Spinal cord (tissue), 10 donors: Measurements from ENCODE around the gene TMCO4. TPM values are rescaled to one million over a fixed set of nuclear protein-coding genes. Genes with fewer than 3 reads are reported as not detected.
"Not testable (repeated sequence)": the region's sequence is repeated elsewhere in the genome, so short reads cannot be mapped to it uniquely, and the experiment has no call there.

ENCODE experiments used
- DNase-seq, 6 donors: peaks; one replicate each; pipeline versions ENCODE4 v3.0.0 to v3.0.0-alpha.2; 2013 to 2015; ENCODE audit warnings: low spot score in 6 of 6, low read depth in 4 of 6
- H3K27ac ChIP-seq: one replicate; pipeline ENCODE4 v1.5.1; 2013; ENCODE audit warnings: low read depth, low read length, control low read depth
- H3K27me3 ChIP-seq: one replicate; pipeline ENCODE4 v1.6.1; 2013; ENCODE audit warnings: low read length; ENCODE audit not compliant: control insufficient read depth, insufficient read depth
- H3K36me3 ChIP-seq: one replicate; pipeline ENCODE4 v1.6.1; 2013; ENCODE audit warnings: low read length; ENCODE audit not compliant: control insufficient read depth, insufficient read depth
- H3K4me1 ChIP-seq: one replicate; pipeline ENCODE4 v1.6.1; 2013; ENCODE audit warnings: low read length; ENCODE audit not compliant: control insufficient read depth, insufficient read depth
- H3K4me3 ChIP-seq: one replicate; pipeline ENCODE4 v1.5.1; 2013; ENCODE audit warnings: low read depth, low read length, control low read depth
- H3K9me3 ChIP-seq: one replicate; pipeline ENCODE4 v1.6.1; 2013; ENCODE audit warnings: low read length; ENCODE audit not compliant: control insufficient read depth, insufficient read depth
- WGBS: methylation state at CpG from one replicate; pipeline ENCODE4 v1.1.5; 2013; ENCODE audit warnings: missing lambda C conversion rate; ENCODE audit not compliant: insufficient coverage; 5-methylcytosine and 5-hydroxymethylcytosine counted together
- polyA plus RNA-seq, 2 donors: library from polyadenylated mRNA; unstranded; fragments of 120-200 nt; gene quantifications; one replicate each; pipeline ENCODE4 v1.2.1, GENCODE V29; 2013; ENCODE audit not compliant: insufficient read length in 2 of 2
- total RNA-seq, 2 donors: library from RNA; depleted of rRNA in 1 of 2; stranded (reverse); fragments of 120-200 nt in 1 of 2; fragments of >200 nt in 1 of 2; gene quantifications; one replicate each; pipeline versions ENCODE4 v1.2.3 to v1.2.4, GENCODE V29; 2013 to 2014
- donor health status: healthy.

The TMCO4 gene
- total and polyA plus RNA-seq, 4 donors, result 2.2 to 6.1 (median 3.2) TPM

- not testable (repeated sequence) for H3K4me3 ChIP-seq, H3K9me3 ChIP-seq, H3K27me3 ChIP-seq, DNase-seq, H3K36me3 ChIP-seq, H3K27ac ChIP-seq, H3K4me1 ChIP-seq
- 95% methylated on average over 9 of the region's 9 CpGs for WGBS
These were observed 164.7 kb downstream of the TMCO4 start for GRCh38 chr1:19635064-19635463.

GRCh38 chr1:19633106-19633505 lies 166.6 kb downstream of the TMCO4 start:
- Histone ChIP-seq H3K9me3 (no peaks in the 10 kb centered on the region), H3K4me1 (peaks cover 4% of the 10 kb centered on the region)
- no CpG with 5 or more reads among the region's 2 CpGs for WGBS

More at GRCh38 chr1:19633106-19633505, 166.6 kb downstream of the TMCO4 start:
- no peak for DNase-seq
- no peak overlapping the region for H3K27ac ChIP-seq
- H3K36me3 ChIP-seq, result peaks cover 4% of the 10 kb centered on the region
- no peak overlapping the region for H3K4me3 ChIP-seq
- no peaks in the 10 kb centered on the region for H3K27me3 ChIP-seq

Other genes starting within 250 kb of the TMCO4 start
- gene NBL1, start 155.6 kb downstream of the TMCO4 start, total RNA-seq, result 100 to 1,000 TPM in 1 of 2 donors, 10 to 100 TPM in 1; 62.1 to 427 TPM
- gene NBL1, start 155.6 kb downstream of the TMCO4 start, polyA plus RNA-seq, result 100 to 1,000 TPM in 1 of 2 donors, 10 to 100 TPM in 1; 94.4 to 159 TPM
- under 1 TPM; 0.22 to 0.89 TPM for gene HTR6, start 135.0 kb downstream of the TMCO4 start, total RNA-seq
- 1 to 10 TPM; 1.7 to 2.5 TPM for gene HTR6, start 135.0 kb downstream of the TMCO4 start, polyA plus RNA-seq
- gene RNF186, start 15.4 kb upstream of the TMCO4 start, total RNA-seq, result not detected
- gene RNF186, start 15.4 kb upstream of the TMCO4 start, polyA plus RNA-seq, result not detected
- 10 to 100 TPM; 11.8 TPM for gene OTUD3, start 82.5 kb upstream of the TMCO4 start, total RNA-seq
- 10 to 100 TPM; 11.6 to 36.1 TPM for gene OTUD3, start 82.5 kb upstream of the TMCO4 start, polyA plus RNA-seq
- not detected for gene PLA2G2E, start 123.7 kb upstream of the TMCO4 start, total RNA-seq
- not detected for gene PLA2G2E, start 123.7 kb upstream of the TMCO4 start, polyA plus RNA-seq
- gene PLA2G2A, start 179.7 kb upstream of the TMCO4 start, total RNA-seq, result under 1 TPM in 1 of 2 donors, not detected in 1; 0.40 TPM
- under 1 TPM in 1 of 2 donors, not detected in 1; 0.20 TPM for gene PLA2G2A, start 179.7 kb upstream of the TMCO4 start, polyA plus RNA-seq